IMR-90 (cell line): Measurements from ENCODE around the gene HSPG2. TPM values are rescaled to one million over a fixed set of nuclear protein-coding genes. Genes with fewer than 3 reads are reported as not detected.

ENCODE experiments used
- ATAC-seq: fragments of 200-7000 bp; cut with Tn5 transposase; 2 replicates; pipeline ENCODE4 v1.9.1; 2020; ENCODE audit warnings: low read depth, mild to moderate bottlenecking, moderate library complexity
- BruUV-seq: library from RNA; stranded (reverse); fragments of 400-500 nt; replicated peaks from 2 replicates; lab custom pipeline; 2021; lab: Mats Ljungman, UMichigan
- CTCF ChIA-PET: fragments of 300-600 bp; formaldehyde crosslinking; extraction: SDS; loops from one replicate; lab custom pipeline; 2021; ENCODE audit warnings: antibody characterized with exemption; lab: Yijun Ruan, JAX
- POLR2A ChIA-PET: fragments of 300-600 bp; sonication (Branson Sonifier 250); formaldehyde crosslinking; loops from one replicate; lab custom pipeline; 2022; ENCODE audit warnings: antibody characterized with exemption; ENCODE audit not compliant: unreplicated experiment; lab: Charles Lee
- DNase-seq: peaks from one replicate; pipeline ENCODE4 v3.0.0; 2013
- H2AFZ ChIP-seq: replicated peaks from 2 replicates; pipeline ENCODE3; 2013; ENCODE audit warnings: low read length, mild to moderate bottlenecking; ENCODE audit not compliant: poor library complexity
- H2AK5ac ChIP-seq: 2 replicates; pipeline ENCODE4 v1.6.1; 2013; ENCODE audit warnings: low read depth, low read length, inconsistent platforms
- H2AK9ac ChIP-seq: replicated peaks from 2 replicates; pipeline ENCODE3; 2013; ENCODE audit warnings: mild to moderate bottlenecking, low read depth, low read length, moderate library complexity; ENCODE audit not compliant: poor library complexity
- H2BK120ac ChIP-seq: 2 replicates; pipeline ENCODE4 v1.6.1; 2013; ENCODE audit warnings: low read depth, low read length, inconsistent platforms
- H2BK15ac ChIP-seq: 3 replicates; pipeline ENCODE4 v1.6.1; 2013; ENCODE audit warnings: low read depth, low read length, inconsistent platforms
- H2BK20ac ChIP-seq: 2 replicates; pipeline ENCODE4 v1.6.1; 2013; ENCODE audit warnings: low read depth, mild to moderate bottlenecking, inconsistent platforms, low read length, moderate library complexity
- H2BK5ac ChIP-seq: 2 replicates; pipeline ENCODE4 v1.6.1; 2013; ENCODE audit warnings: mild to moderate bottlenecking, low read depth, low read length, inconsistent platforms; ENCODE audit not compliant: poor library complexity, severe bottlenecking
- H3K14ac ChIP-seq: replicated peaks from 2 replicates; pipeline ENCODE4 v1.6.1; 2013; ENCODE audit warnings: low read depth, low read length, inconsistent platforms
- H3K18ac ChIP-seq: 2 replicates; pipeline ENCODE4 v1.6.1; 2013; ENCODE audit warnings: low read depth, low read length, control low read depth
- H3K23ac ChIP-seq: 2 replicates; pipeline ENCODE4 v1.6.1; 2013; ENCODE audit warnings: low read depth, low read length, inconsistent platforms
- H3K27ac ChIP-seq: 2 replicates; pipeline ENCODE4 v1.5.1; 2013; ENCODE audit warnings: mild to moderate bottlenecking, control low read depth, low read length; ENCODE audit not compliant: insufficient read depth
- H3K27me3 ChIP-seq: 2 replicates; pipeline ENCODE4 v1.6.1; 2013; ENCODE audit warnings: low read length; ENCODE audit not compliant: control insufficient read depth, insufficient read depth
- H3K36me3 ChIP-seq: 2 replicates; pipeline ENCODE4 v1.6.1; 2013; ENCODE audit warnings: low read length, mixed read lengths; ENCODE audit not compliant: control insufficient read depth, insufficient read depth
- H3K4ac ChIP-seq: 2 replicates; pipeline ENCODE4 v1.6.1; 2013; ENCODE audit warnings: low read depth, low read length, inconsistent platforms
- H3K4me1 ChIP-seq: 2 replicates; pipeline ENCODE4 v1.6.1; 2013; ENCODE audit warnings: low read length, mixed read lengths; ENCODE audit not compliant: control insufficient read depth, insufficient read depth
- H3K4me2 ChIP-seq: 2 replicates; pipeline ENCODE4 v1.6.1; 2013; ENCODE audit warnings: low read depth, mild to moderate bottlenecking, control low read depth, low read length, moderate library complexity
- H3K4me3 ChIP-seq: 2 replicates; pipeline ENCODE4 v1.5.1; 2013; ENCODE audit warnings: low read depth, mild to moderate bottlenecking, control low read depth, low read length, moderate library complexity; ENCODE audit not compliant: insufficient read depth
- H3K56ac ChIP-seq: 2 replicates; pipeline ENCODE4 v1.6.1; 2013; ENCODE audit warnings: low read length, inconsistent platforms; ENCODE audit not compliant: insufficient read depth; ENCODE audit errors: extremely low read depth
- H3K79me1 ChIP-seq, 2 experiments: 2 replicates each; pipeline ENCODE4 v1.6.1; 2013; ENCODE audit warnings: low read length in 2 of 2, inconsistent platforms in 1 of 2, low read depth in 1 of 2
- H3K9ac ChIP-seq: 2 replicates; pipeline ENCODE4 v1.6.1; 2013; ENCODE audit warnings: low read depth, low read length, control low read depth
- H3K9me1 ChIP-seq: 2 replicates; pipeline ENCODE4 v1.6.1; 2013; ENCODE audit warnings: low read length, inconsistent platforms; ENCODE audit not compliant: insufficient read depth
- H3K9me3 ChIP-seq: 2 replicates; pipeline ENCODE4 v1.6.1; 2013; ENCODE audit warnings: low read length; ENCODE audit not compliant: control insufficient read depth, insufficient read depth
- H4K20me1 ChIP-seq: 2 replicates; pipeline ENCODE4 v1.6.1; 2013; ENCODE audit warnings: low read length, inconsistent platforms; ENCODE audit not compliant: insufficient read depth
- H4K5ac ChIP-seq: 2 replicates; pipeline ENCODE4 v1.6.1; 2013; ENCODE audit warnings: mild to moderate bottlenecking, low read depth, low read length, control low read depth
- H4K8ac ChIP-seq, 2 experiments: 2 replicates each; pipeline ENCODE4 v1.6.1; 2013; ENCODE audit warnings: low read depth in 2 of 2, low read length in 2 of 2, control low read depth in 1 of 2, inconsistent platforms in 1 of 2
- H4K91ac ChIP-seq: 2 replicates; pipeline ENCODE4 v1.6.1; 2013; ENCODE audit warnings: low read depth, low read length, inconsistent platforms; ENCODE audit not compliant: insufficient read depth
- BHLHE40 ChIP-seq: fragments of 150-350 bp; IDR thresholded peaks from 2 replicates; pipeline ENCODE4 v1.6.1; 2016; ENCODE audit warnings: mild to moderate bottlenecking, low read depth, low read length
- CEBPB ChIP-seq: IDR thresholded peaks from 2 replicates; pipeline ENCODE4 v1.6.1; 2012; ENCODE audit warnings: low read depth, low read length, improper control_type of control experiment
- FOS ChIP-seq: fragments of 150-350 bp; IDR thresholded peaks from 2 replicates; pipeline ENCODE4 v1.6.1; 2016; ENCODE audit warnings: low read depth, low read length
- MAFK ChIP-seq: IDR thresholded peaks from 2 replicates; pipeline ENCODE4 v1.6.1; 2012; ENCODE audit warnings: low read depth, low read length, improper control_type of control experiment
- MAZ ChIP-seq: IDR thresholded peaks from 2 replicates; pipeline ENCODE4 v1.6.1; 2012; ENCODE audit warnings: low read depth, mild to moderate bottlenecking, low read length, improper control_type of control experiment, moderate library complexity, borderline replicate concordance
- MXI1 ChIP-seq: IDR thresholded peaks from 2 replicates; pipeline ENCODE4 v1.6.1; 2012; ENCODE audit warnings: low read depth, mild to moderate bottlenecking, low read length, moderate library complexity, borderline replicate concordance
- NFE2L2 ChIP-seq: fragments of 150-350 bp; IDR thresholded peaks from 2 replicates; pipeline ENCODE4 v1.6.1; 2016; ENCODE audit warnings: low read depth, mild to moderate bottlenecking, low read length
- POLR2A ChIP-seq: IDR thresholded peaks from 2 replicates; pipeline ENCODE4 v1.6.1; 2012; ENCODE audit warnings: mild to moderate bottlenecking, low read depth, low read length
- RCOR1 ChIP-seq: IDR thresholded peaks from 2 replicates; pipeline ENCODE4 v1.6.1; 2012; ENCODE audit warnings: mild to moderate bottlenecking, low read length, improper control_type of control experiment; ENCODE audit not compliant: insufficient replicate concordance
- RFX5 ChIP-seq: IDR thresholded peaks from 2 replicates; pipeline ENCODE4 v1.8.0; 2012; ENCODE audit warnings: low read depth, mild to moderate bottlenecking, low read length, moderate library complexity
- SMC3 ChIP-seq: fragments of 150-350 bp; IDR thresholded peaks from 2 replicates; pipeline ENCODE4 v1.6.1; 2016; ENCODE audit warnings: low read depth, mild to moderate bottlenecking, antibody characterized with exemption, low read length, moderate library complexity
- WGBS, 2 experiments: methylation state at CpG; one replicate each; pipeline versions ENCODE4 v1.1.5 to v1.1.7; 2013; ENCODE audit warnings: missing lambda C conversion rate in 2 of 2; ENCODE audit not compliant: insufficient read length in 1 of 2; ENCODE audit errors: extremely low coverage in 2 of 2; 5-methylcytosine and 5-hydroxymethylcytosine counted together
- dilution Hi-C: fragments of 300-500 bp; cut with HindIII; formaldehyde crosslinking; loops from one replicate; pipeline ENCODE4 v1.14.3; 2018; ENCODE audit warnings: low sequenced_read_pairs; ENCODE audit not compliant: unreplicated experiment
- in situ Hi-C: fragments of 300-500 bp; cut with MboI; formaldehyde crosslinking; loops from 3 replicates; pipeline ENCODE4 v1.14.3; 2019; ENCODE audit warnings: low sequenced_read_pairs, inconsistent platforms, mixed read lengths
- intact Hi-C: fragments of 100-400 bp; cut with micrococcal nuclease; formaldehyde crosslinking; loops from 2 replicates; pipeline ENCODE4 v1.10.0; 2022
- polyA plus RNA-seq, 3 experiments: library from polyadenylated mRNA; depleted of rRNA; stranded (reverse); fragments of >200 nt; gene quantifications; 2 replicates each; pipeline ENCODE4 v1.2.3, GENCODE V29; 2012; ENCODE audit warnings: low replicate concordance in 1 of 3
- total RNA-seq: library from RNA; depleted of rRNA; stranded (reverse); fragments of >200 nt; gene quantifications from 2 replicates; pipeline ENCODE4 v1.2.3, GENCODE V29; 2012
- TF ChIP-seq, protein P1 (sequence below): fragments of 150-350 bp; IDR thresholded peaks from 2 replicates; pipeline ENCODE4 v1.6.1; 2017; ENCODE audit warnings: mild to moderate bottlenecking, antibody characterized with exemption, low read length, low read depth
- TF ChIP-seq, protein P2 (sequence below): fragments of 150-350 bp; IDR thresholded peaks from 2 replicates; pipeline ENCODE4 v1.6.1; 2016; ENCODE audit warnings: low read depth, mild to moderate bottlenecking, low read length, moderate library complexity, borderline replicate concordance
- TF ChIP-seq, protein P3 (sequence below): conservative IDR thresholded peaks from 2 replicates; pipeline ENCODE4 v1.5.1; 2012; ENCODE audit warnings: mild to moderate bottlenecking, low read depth, low read length, improper control_type of control experiment

HSPG2 gene
- total and polyA plus RNA-seq, 2 of the 4 experiments (the other 2 are of a cell fraction), result 15.8 to 94.0 TPM

DNA sequence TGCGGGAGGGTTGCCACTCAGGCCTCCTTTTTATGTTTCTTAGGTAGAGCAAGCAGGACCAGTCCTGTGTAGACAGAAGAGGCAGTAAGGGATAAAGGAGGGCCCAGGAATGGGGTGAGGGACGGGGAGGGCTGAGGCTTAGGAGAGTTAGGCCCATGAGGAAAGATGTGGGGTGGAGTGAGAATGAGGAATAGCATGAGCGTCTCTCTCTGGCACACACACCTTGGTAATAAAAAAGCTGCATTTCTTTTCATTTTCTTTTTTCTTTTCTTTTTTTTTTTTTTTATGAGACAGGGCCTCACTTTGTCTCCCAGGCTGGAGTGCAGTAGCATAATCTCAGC lies 7.6 kb upstream of the HSPG2 start:
- POLR2A ChIA-PET, result no interaction called here
- H3K27ac ChIP-seq, result no peak overlapping the region
- no peaks in the 10 kb centered on the region for H3K36me3 ChIP-seq
- H3K79me1 ChIP-seq, result no peaks in the 10 kb centered on the region
- H3K23ac ChIP-seq, result no peak overlapping the region
- H3K18ac ChIP-seq, result no peak overlapping the region
- H3K9ac ChIP-seq, result no peak overlapping the region
- no peak for TF ChIP-seq BHLHE40
- no peak for TF ChIP-seq FOS
- TF ChIP-seq MAFK, result no peak
- TF ChIP-seq RCOR1, result no peak
- TF ChIP-seq, protein P1, sequence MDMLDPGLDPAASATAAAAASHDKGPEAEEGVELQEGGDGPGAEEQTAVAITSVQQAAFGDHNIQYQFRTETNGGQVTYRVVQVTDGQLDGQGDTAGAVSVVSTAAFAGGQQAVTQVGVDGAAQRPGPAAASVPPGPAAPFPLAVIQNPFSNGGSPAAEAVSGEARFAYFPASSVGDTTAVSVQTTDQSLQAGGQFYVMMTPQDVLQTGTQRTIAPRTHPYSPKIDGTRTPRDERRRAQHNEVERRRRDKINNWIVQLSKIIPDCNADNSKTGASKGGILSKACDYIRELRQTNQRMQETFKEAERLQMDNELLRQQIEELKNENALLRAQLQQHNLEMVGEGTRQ, result no peak
- TF ChIP-seq CEBPB, result no peak
- TF ChIP-seq NFE2L2, result no peak
- TF ChIP-seq MAZ, result no peak
- TF ChIP-seq, protein P2, sequence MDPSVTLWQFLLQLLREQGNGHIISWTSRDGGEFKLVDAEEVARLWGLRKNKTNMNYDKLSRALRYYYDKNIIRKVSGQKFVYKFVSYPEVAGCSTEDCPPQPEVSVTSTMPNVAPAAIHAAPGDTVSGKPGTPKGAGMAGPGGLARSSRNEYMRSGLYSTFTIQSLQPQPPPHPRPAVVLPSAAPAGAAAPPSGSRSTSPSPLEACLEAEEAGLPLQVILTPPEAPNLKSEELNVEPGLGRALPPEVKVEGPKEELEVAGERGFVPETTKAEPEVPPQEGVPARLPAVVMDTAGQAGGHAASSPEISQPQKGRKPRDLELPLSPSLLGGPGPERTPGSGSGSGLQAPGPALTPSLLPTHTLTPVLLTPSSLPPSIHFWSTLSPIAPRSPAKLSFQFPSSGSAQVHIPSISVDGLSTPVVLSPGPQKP, result no peak
- TF ChIP-seq SMC3, result no peak
- TF ChIP-seq POLR2A, result no peak
- TF ChIP-seq RFX5, result no peak
- no peak for TF ChIP-seq MXI1
- TF ChIP-seq, protein P3, sequence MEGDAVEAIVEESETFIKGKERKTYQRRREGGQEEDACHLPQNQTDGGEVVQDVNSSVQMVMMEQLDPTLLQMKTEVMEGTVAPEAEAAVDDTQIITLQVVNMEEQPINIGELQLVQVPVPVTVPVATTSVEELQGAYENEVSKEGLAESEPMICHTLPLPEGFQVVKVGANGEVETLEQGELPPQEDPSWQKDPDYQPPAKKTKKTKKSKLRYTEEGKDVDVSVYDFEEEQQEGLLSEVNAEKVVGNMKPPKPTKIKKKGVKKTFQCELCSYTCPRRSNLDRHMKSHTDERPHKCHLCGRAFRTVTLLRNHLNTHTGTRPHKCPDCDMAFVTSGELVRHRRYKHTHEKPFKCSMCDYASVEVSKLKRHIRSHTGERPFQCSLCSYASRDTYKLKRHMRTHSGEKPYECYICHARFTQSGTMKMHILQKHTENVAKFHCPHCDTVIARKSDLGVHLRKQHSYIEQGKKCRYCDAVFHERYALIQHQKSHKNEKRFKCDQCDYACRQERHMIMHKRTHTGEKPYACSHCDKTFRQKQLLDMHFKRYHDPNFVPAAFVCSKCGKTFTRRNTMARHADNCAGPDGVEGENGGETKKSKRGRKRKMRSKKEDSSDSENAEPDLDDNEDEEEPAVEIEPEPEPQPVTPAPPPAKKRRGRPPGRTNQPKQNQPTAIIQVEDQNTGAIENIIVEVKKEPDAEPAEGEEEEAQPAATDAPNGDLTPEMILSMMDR, result no peak
- no peak overlapping the region for H2BK20ac ChIP-seq
- BruUV-seq, result no TSS peak
- no peak overlapping the region for H2BK15ac ChIP-seq
- dilution Hi-C loops (no loop called here), intact Hi-C loops (no loop called here), in situ Hi-C loops (no loop called here)
- no peaks in the 10 kb centered on the region for H3K27me3 ChIP-seq
- H3K9me1 ChIP-seq, result peaks cover 9% of the 10 kb centered on the region
- no peak overlapping the region for H3K4ac ChIP-seq
- ATAC-seq (no peak), DNase-seq (no peak)
- H2BK120ac ChIP-seq, result no peak overlapping the region
- H2AK9ac ChIP-seq, result peak overlapping the region; percentile 23
- CTCF ChIA-PET, result no interaction called here
- H4K20me1 ChIP-seq, result no peaks in the 10 kb centered on the region
- no peak overlapping the region for H3K4me2 ChIP-seq
- H3K14ac ChIP-seq, result no peak overlapping the region
- H3K4me1 ChIP-seq, result peaks cover 3% of the 10 kb centered on the region
- WGBS, 2 experiments, result no CpG with 5 or more reads among the region's 3 CpGs
- no peak overlapping the region for H4K5ac ChIP-seq
- peak overlapping the region; percentile 57 for H2AFZ ChIP-seq
- H2BK5ac ChIP-seq, result no peak overlapping the region
- 0 out of 2 replicates have a peak overlapping the region, but pooled peaks have one; percentile 60 for H2AK5ac ChIP-seq
- H4K8ac ChIP-seq, result no peak overlapping the region
- H3K4me3 ChIP-seq, result no peak overlapping the region
- no peak overlapping the region for H4K91ac ChIP-seq
- H3K9me3 ChIP-seq, result no peaks in the 10 kb centered on the region
- no peak overlapping the region for H3K56ac ChIP-seq
